T-helper 2 cell treated with Interferon-gamma antibody and Interleukin-4, amounts not matched to agents 100 ng/mL and 5 ng/mL, for 36 hours (primary cell): ENCODE results near the gene SCG2. TPM values are rescaled to one million over a fixed set of nuclear protein-coding genes. Genes with fewer than 3 reads are reported as not detected.
"Not testable (repeated sequence)": the region's sequence is repeated elsewhere in the genome, so short reads cannot be mapped to it uniquely, and the experiment has no call there.

Experiments
- intact Hi-C: fragments of 100-400 bp; cut with micrococcal nuclease; formaldehyde crosslinking; loops from one replicate; pipeline ENCODE4 v1.15.1; 2023
- total RNA-seq: library from RNA; stranded (reverse); gene quantifications from 2 replicates; pipeline ENCODE4 v1.2.3, GENCODE V29; 2022

SCG2 gene
- total RNA-seq, 1 donor from 2014 or later, result not detected

DNA sequence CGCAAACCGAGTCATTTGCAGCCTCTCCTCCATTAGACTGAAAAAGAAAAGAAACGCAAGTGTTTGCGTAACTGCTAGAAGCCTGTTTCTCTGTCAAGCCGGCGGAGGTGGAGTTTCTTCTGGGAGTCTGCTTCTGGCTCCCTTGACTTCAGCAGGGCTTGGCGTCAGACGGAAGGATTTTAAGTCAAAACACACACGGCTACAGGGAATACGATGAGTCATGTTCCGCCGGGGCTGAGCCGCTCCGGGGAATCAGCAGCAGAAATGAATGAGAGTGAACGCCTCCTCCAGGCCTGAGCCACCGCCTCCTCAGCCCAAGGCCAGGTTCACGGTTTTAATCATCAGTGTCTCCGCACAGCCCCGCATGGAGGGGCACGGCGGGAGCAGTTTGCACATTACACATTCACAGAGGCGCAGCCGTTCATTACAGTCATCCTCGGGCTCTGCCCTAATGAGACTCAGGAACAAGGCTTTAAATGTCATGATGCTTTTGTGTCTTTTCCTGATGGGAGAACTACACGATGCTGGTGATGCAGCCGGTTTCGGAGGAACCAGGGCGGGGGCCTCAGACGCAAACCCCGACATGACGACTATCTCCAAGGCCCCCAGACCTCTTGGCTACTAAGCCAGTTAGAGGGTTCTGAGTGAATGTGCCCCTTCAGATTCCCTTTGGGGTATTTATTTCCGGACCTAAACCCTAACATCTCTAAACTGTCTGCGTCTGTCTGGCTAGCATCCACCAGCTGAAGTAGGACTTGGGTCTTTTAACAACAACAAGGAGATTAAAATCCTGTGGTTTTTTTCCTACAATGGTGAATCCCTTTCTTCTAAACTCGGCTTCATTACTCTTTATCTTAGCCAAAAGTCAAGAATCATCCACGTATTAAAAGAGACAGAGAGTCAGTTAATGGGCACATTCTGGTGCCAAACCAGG is 11.1 kb upstream of the SCG2 start:
- intact Hi-C loops, result no loop called here

DNA sequence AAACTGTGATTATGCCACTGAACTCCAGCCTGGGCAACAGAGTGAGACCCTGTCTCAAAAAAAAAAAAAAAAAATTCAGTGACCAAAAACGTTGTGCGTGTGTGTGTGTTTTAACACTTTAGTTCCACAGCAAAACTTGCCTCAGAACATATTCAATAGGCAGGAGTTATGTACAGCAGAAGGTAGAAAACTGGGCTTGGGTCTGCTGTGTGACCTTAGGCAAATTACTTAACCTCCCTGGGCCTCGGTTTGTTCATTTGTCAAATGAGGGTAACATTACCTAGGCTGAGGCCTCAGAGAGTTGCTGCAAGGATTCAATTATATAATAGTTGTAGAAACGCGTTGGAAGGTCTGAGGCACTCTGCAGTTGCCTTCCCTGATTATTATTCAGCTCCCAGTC is 10.3 kb upstream of the SCG2 start:
- intact Hi-C loops, result no loop called here

DNA sequence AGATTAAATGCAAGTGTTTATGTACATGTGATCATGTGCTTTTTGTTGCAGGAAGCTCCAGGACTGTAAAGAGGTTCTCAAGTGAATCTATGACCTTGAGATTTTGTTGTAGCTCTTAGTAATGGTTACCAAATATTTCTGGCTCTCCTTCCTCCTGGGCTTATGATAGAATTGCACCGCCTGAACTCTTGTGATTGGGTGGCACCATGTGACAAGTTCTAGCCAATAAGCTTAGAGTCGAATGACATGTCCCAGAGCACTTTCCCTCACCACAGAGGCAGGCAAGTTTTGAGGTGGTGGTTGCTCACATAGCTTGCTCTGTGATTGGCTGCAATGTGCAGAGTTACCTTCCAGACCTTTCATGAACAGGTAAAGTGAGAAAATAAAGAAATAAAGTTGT is 8.9 kb upstream of the SCG2 start:
- intact Hi-C loops, result no loop called here

GRCh38 chr2:223607476-223607875 is 5.3 kb upstream of the SCG2 start:
- intact Hi-C loops, result no loop called here

GRCh38 chr2:223606946-223607345 is 4.8 kb upstream of the SCG2 start:
- intact Hi-C loops, result no loop called here

- intact Hi-C loops, result loop anchor here (5.0 kb wide), 1 partner anchor 147 kb away; no protein-coding TSS in a partner anchor
Measured at GRCh38 chr2:223604231-223604630, 2.1 kb upstream of the SCG2 start.

DNA sequence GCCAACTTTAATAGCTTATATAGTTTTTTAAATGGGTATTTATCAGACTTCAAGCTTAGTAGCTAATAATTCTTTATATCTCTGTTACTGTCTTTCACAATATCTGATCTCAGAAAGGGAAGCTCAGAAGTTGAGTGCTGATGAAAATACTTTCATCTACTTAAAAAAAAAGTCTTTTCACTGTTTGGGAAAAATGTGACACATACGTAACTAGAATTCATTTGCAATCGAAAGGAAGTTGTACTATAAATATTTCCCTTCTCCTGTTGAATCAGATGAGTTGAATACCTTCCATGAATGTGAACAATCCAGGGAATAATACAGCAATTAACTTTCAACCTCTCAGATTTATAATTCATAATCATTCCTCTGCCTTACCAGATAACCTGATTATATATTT is 811 bp upstream of the SCG2 start:
- intact Hi-C loops, result loop anchor here (2.0 to 5.0 kb wide), 2 partner anchors 146 to 632 kb away; no protein-coding TSS in a partner anchor

DNA sequence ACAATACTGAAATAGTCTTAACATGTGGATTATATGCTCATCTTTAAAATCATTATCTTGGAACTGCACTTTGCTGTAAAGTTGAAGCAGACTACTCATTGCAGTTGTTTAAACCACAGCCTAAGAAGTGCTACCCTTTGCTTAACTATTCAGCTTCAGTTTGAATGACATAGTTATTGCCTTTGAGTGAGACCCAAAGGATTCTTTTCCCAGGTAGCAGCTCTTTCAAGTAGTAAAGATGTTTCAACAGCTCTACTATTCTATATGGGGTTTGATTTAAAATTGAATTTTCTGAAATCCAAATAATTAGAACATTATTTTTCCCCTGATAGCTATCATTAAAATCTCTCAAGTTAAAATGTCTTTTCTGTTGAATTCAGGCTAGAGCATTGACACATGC is 1.1 kb downstream of the SCG2 start:
- intact Hi-C loops, result loop anchor here (5.0 kb wide), 1 partner anchor 144 kb away; no protein-coding TSS in a partner anchor

GRCh38 chr2:223599640-223600380 is 2.4 kb downstream of the SCG2 start:
- intact Hi-C loops, result loop anchor here (5.0 kb wide), 1 partner anchor 143 kb away; no protein-coding TSS in a partner anchor

- intact Hi-C loops, result no loop called here
Measured at GRCh38 chr2:223598994-223599639, 3.0 kb downstream of the SCG2 start.

GRCh38 chr2:223597076-223597475 is 5.1 kb downstream of the SCG2 start:
- intact Hi-C loops, result no loop called here

- intact Hi-C loops, result no loop called here
Measured at GRCh38 chr2:223596208-223596607, 6.0 kb downstream of the SCG2 start.

DNA sequence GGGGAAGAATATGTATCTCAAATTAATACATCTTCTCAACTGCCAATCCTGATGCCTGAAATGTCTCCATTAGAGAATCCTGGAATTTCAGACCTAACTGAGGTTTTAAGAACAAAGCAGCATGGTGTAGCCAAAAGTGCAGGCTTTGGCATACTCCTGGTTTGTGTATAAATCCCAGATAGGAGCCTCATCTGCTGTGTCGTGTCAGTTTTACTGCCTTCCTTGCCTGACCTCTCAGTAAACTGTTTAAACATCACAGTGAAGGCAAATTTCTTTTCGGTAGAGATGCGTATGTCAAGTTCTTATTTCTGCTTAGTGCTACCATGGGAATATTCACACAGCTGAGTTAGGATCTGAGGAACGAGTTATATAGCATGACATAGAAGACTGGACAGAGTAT is 7.3 kb downstream of the SCG2 start:
- intact Hi-C loops, result no loop called here

- intact Hi-C loops, result no loop called here
Measured at GRCh38 chr2:223594259-223594658, 7.9 kb downstream of the SCG2 start.

- intact Hi-C loops, result not testable (repeated sequence)
Measured at GRCh38 chr2:223592689-223593088, 9.5 kb downstream of the SCG2 start.

DNA sequence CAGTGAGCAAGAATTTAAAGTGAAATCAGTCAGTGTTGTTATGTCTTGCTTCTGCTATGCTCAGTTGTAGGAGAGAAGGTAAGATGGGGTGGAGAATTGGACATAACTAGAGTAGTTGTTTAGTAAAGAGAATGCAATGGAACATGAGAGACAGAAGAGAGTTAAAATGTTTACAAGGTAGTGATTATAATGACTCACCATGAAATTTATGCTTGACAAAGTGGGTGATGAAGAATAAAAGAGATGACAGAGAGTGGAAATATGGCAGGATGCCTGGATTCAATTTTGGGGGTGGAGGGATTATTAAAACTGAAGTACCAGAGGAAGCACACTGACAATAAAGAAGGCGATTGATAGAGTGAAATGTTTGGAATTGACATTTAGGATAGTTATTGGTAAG is 10.6 kb downstream of the SCG2 start:
- intact Hi-C loops, result no loop called here

- intact Hi-C loops, result no loop called here
Measured at GRCh38 chr2:223590964-223591363, 11.2 kb downstream of the SCG2 start.

- intact Hi-C loops, result no loop called here
Measured at GRCh38 chr2:223589901-223590300, 12.3 kb downstream of the SCG2 start.

GRCh38 chr2:223588251-223588650 is 13.9 kb downstream of the SCG2 start:
- intact Hi-C loops, result no loop called here

DNA sequence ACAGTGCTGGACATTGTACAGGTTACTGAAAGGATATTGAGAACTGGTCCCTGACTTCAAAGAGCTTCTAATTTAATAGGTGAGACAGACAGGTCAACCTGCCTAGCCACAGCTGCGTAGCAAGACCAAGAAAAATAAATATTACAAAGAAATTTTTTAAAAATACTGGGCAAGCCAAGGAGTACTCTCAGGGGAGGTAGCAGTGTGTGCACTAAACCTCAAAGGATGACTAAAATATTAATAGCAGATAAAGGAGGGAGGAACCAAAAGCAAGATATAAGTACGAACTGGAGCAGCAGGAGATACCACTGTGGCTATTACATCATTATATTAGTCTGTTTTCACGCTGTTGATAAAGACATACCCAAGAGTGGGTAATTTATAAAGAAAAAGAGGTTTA is 14.9 kb downstream of the SCG2 start:
- intact Hi-C loops, result no loop called here

GRCh38 chr2:223586261-223586660 is 15.9 kb downstream of the SCG2 start:
- intact Hi-C loops, result no loop called here

GRCh38 chr2:223585666-223586065 is 16.5 kb downstream of the SCG2 start:
- intact Hi-C loops, result no loop called here
